ENCODE results near the gene FLT1.

FLT1 gene

GRCh38 chr13:28526876-28527275, 31.9 kb upstream of the FLT1 start:
- no peak for DNase-seq

DNA sequence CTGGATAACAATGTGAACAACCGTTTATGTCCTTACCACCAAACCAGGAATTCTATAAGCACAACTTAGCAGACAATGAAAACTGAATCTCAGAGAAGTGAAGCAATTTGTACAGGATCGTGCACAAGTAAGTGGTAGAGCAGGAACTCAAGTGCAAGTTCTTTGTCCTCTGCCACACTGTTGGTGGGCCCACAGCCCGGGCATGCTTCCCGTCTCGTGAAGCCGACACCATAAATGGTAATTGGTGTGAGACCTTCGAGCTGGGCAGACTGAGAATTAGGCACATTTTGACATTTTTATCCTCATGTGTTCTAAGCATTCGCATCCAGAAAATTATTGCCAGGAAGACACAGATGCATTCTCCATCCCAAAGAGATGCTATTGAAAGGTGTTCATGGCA, 27.9 kb upstream of the FLT1 start:
- DNase-seq = no peak

- no peak for DNase-seq
Observed at GRCh38 chr13:28513745-28514144, 18.8 kb upstream of the FLT1 start.

DNA sequence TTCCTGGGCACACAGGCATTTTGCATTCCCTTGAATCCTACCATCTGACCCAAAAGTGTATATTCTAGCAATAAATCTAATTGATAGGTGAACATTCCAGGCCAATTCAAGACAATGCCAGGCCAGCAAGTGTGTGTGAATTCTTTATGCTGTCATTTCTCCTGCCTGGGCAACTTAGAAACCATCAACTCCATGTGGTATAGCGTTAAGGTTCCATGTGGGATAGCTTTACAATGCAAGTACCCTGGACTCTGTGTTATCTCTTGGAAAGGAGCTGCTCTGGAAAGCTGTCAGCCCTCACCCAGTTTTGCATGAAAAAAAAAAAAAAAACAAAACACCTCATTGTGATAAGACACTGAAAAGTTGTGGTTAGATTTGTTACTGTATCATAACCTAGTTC, 15.6 kb upstream of the FLT1 start:
- no peak for DNase-seq

DNA sequence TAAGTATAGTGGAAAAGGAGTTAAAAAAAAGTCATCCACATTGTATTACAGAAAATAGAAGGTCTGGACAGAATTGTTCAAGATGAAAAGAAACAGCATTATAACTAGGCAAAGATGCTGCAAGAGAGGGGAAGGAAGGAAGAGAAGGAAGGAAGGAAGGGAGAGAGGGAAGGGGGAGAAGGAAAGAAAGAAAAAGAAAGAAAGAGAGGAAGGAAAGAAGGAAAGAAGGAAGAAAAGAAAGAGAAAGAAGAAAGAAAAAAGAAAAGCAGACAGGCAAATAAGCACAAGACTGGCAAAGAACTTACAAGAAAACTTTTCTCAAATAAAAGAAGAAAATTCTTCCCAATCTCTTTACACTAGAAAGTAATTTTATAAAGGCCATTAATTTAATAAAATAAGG, 15.1 kb upstream of the FLT1 start:
- DNase-seq = no peak

DNA sequence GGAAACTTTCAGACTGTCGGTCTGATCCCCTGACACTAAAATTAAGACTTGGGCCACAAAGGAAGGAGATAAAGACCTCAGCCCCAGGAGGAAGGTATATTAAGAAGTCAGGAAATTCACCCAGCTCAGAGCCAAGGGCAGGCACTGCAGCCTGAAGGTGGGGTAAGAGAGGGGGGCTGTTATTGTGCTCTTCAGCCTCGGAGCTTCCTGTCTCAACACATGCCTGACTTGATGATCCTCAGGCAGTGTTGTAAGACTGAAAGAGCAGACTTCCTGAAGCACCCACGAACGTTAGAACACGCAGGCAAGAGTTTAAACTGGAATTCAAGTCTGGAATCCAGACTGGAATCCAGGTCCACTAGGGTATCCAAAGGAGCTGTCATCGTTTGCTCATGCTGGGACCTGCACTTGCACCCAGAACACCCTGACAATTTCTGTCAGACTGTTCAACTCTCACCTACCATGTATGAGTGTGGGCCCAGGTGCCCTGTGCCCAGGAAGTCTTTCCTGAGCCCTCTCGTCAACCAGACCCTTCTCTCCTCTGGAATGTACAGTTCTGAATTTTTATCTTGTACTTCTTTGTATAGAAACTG, 10.7 kb upstream of the FLT1 start:
- DNase-seq = no peak

- no peak for DNase-seq
Observed at GRCh38 chr13:28503182-28503967, 8.4 kb upstream of the FLT1 start.

- DNase-seq = no peak
Observed at GRCh38 chr13:28501547-28501946, 6.6 kb upstream of the FLT1 start.

DNA sequence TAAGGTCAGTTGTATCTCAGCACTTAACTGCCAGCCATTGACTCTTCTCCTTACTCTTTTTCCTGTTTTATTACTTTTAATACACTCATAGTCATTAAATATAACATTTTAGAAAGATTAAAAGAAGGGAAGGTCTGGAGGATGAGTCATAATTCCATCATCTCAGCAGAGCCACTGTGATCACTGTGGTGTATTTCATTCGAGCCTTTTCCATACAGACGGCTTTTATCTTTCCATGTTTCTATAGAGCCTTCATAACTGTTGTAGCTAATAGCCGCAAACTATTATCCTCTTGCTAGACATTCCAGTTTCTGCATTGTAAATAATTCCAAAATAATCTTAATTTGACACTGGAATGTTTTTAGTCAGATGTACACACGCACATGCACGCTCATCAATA, 4.7 kb upstream of the FLT1 start:
- no peak for DNase-seq

GRCh38 chr13:28498481-28499115, 3.7 kb upstream of the FLT1 start:
- DNase-seq = no peak

DNA sequence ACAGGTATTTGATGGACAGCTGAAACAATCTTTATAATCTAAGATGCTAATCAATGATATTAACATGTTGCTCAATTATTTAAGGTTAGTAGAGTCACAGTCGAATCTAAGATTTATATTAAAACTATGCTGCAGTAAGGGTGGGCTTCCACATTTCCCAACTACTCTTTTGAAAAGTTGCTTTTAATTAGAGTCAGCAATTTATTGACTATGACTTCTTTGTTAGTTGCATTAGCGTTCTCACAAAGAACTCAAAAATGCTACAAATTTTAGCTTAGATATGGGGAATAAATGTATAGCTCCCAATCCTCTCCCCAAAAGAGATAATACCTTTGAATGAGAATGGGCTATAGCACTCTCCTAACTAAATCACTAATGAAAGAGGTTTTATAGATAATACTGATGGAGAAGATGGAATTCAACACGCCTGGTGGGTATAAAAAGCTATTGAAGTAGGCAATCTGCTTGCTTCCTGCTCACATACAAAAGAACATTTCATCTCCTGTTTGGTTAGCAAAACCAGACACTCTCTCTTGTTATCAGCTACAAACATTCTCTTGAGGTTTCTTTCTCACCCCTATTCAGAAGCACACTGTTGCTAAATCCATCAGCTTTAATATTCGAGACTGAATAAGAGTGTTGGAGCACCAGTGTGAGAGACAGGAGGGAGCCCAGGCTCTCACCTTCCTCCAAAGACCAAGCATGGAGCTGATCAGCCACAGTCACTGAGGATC, 2.4 kb upstream of the FLT1 start:
- no peak for DNase-seq

DNA sequence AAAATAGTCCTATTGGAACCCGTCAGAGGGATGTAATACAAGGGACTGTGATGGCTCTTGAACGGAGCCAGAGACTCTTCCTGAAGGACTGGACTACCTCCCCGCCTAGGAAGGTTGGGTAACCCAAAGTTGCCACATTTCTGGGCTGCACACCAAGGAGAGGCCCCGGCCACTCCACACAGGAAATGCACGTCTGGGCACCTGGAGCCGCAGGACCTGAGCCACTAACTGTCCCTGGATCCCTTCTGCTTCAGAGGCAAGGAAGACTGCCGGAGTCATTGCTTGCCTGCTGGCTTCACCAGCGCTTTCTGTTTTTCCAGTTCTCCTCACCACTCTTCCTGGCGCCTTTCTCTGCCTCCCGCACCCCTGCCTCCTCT, 1.2 kb upstream of the FLT1 start:
- DNase-seq = no peak

- no peak for DNase-seq
Observed at GRCh38 chr13:28495538-28496187, 735 bp upstream of the FLT1 start.

DNA sequence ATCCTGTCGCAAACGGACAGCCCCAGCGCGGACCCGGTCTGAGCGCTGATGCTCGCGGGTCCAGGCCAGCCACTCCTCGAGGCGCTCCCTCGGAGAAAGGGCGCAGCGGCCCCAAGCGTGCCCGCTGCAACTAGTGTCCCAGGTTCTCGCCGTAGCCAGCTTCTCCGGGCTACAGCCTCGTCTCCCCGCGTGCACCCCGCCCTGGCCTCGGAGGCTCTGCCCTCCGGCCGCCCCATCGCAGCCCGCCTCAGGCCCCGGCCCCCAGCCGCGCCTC, 487 bp downstream of the FLT1 start:
- DNase-seq = no peak

DNA sequence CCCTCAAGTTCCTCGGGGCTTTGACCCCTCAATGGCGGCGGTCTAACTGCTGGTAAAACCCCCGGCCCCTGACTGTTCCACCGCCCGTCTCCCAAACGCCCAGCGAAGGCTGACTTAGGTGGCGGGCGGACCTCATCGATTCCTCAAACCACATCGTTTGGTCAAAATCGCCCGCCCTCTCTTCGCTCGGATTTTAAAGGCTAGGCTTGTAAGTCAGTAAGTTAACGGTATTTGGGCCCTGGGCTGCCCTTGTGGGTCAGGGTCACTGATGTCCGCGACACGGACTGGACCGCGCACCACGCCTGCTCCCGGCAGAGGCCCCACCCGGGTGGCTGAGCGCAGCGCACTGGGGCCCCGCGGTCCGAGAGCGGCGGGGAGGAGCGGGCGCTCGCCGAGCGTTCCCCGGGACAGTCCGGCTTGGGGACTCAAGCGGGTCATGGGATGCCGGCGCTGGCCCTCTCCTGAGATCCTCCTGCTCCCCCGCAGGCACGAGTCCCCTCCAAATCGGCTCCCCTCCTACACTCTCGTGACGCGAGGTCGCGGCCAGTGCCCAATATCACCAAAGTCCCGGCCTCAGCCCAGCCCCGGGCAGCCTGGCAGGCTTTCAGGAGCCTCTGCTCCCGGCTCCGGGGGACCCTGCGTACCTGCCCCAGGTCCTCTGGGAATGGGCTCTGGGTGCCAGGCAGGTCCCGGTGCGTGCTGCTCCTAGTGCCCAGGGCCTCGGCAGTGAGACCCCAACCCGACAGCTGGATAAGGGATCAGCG, 1.0 kb downstream of the FLT1 start:
- no peak for DNase-seq

- DNase-seq = no peak
Observed at GRCh38 chr13:28492569-28493367, 2.2 kb downstream of the FLT1 start.

GRCh38 chr13:28490061-28490460, 4.9 kb downstream of the FLT1 start:
- DNase-seq = no peak

- DNase-seq = no peak
Observed at GRCh38 chr13:28489524-28489931, 5.4 kb downstream of the FLT1 start.

- no peak for DNase-seq
Observed at GRCh38 chr13:28488376-28489005, 6.4 kb downstream of the FLT1 start.

DNA sequence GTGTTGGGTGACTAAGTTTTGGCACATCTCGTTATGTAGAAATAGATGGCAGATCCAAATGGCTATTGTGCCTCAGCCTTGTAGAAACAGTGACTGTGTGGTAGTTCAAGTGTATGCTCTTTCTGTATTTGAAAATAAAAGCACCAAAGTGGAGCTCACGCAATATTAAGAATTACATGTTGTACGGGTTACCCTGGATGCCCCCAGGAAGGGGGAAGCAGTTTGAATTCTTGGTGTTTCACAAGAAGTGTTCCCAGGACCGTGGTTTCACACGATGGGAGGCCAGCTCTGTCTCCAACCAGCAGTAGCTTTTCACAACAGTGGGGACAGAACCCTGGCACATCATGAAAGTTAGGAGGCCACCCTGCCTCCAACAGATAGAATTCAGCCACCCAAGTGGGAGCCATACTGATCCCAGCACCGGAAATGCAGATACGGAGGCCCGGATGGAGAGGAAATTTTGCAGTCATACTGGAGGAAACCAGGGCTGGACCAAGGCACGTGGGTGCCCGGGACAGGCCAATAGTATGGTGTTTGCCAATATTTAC, 8.9 kb downstream of the FLT1 start:
- no peak for DNase-seq

GRCh38 chr13:28485551-28485950, 9.4 kb downstream of the FLT1 start:
- DNase-seq = no peak
